GM19043 (cell line): ENCODE measurements around the gene HEMK1.

ENCODE experiments used
- ATAC-seq: cut with Tn5 transposase; IDR thresholded peaks from one replicate; pipeline ENCODE4 v1.9.1; 2021; ENCODE audit warnings: low read depth; ENCODE audit not compliant: unreplicated experiment

The HEMK1 gene

GRCh38 chr3:50599115-50599715 lies 29.9 kb downstream of the HEMK1 start:
- no peak for ATAC-seq

- no peak for ATAC-seq
Measured at GRCh38 chr3:50599716-50600118, 30.4 kb downstream of the HEMK1 start.

- ATAC-seq = no peak
Measured at GRCh38 chr3:50600141-50600753, 30.9 kb downstream of the HEMK1 start.

GRCh38 chr3:50600841-50601591 lies 31.7 kb downstream of the HEMK1 start:
- peak; percentile 56 for ATAC-seq

- no peak for ATAC-seq
Measured at GRCh38 chr3:50602595-50603191, 33.4 kb downstream of the HEMK1 start.

GRCh38 chr3:50603261-50604109 lies 34.2 kb downstream of the HEMK1 start:
- ATAC-seq = no peak

- no peak for ATAC-seq
Measured at GRCh38 chr3:50604110-50604621, 34.8 kb downstream of the HEMK1 start.

- no peak for ATAC-seq
Measured at GRCh38 chr3:50604628-50605588, 35.6 kb downstream of the HEMK1 start.

GRCh38 chr3:50605901-50606326 lies 36.6 kb downstream of the HEMK1 start:
- ATAC-seq = no peak

GRCh38 chr3:50606596-50606995 lies 37.3 kb downstream of the HEMK1 start:
- ATAC-seq = no peak

GRCh38 chr3:50607271-50608091 lies 38.2 kb downstream of the HEMK1 start:
- ATAC-seq = no peak

- no peak for ATAC-seq
Measured at GRCh38 chr3:50608278-50608677, 39.0 kb downstream of the HEMK1 start.

GRCh38 chr3:50609071-50609762 lies 39.9 kb downstream of the HEMK1 start:
- no peak for ATAC-seq

- ATAC-seq = no peak
Measured at GRCh38 chr3:50609763-50610085, 40.4 kb downstream of the HEMK1 start.

- no peak for ATAC-seq
Measured at GRCh38 chr3:50610181-50610971, 41.1 kb downstream of the HEMK1 start.

- ATAC-seq = no peak
Measured at GRCh38 chr3:50610992-50611463, 41.7 kb downstream of the HEMK1 start.
